ENCODE results near the gene EHBP1L1.

Gene EHBP1L1

DNA sequence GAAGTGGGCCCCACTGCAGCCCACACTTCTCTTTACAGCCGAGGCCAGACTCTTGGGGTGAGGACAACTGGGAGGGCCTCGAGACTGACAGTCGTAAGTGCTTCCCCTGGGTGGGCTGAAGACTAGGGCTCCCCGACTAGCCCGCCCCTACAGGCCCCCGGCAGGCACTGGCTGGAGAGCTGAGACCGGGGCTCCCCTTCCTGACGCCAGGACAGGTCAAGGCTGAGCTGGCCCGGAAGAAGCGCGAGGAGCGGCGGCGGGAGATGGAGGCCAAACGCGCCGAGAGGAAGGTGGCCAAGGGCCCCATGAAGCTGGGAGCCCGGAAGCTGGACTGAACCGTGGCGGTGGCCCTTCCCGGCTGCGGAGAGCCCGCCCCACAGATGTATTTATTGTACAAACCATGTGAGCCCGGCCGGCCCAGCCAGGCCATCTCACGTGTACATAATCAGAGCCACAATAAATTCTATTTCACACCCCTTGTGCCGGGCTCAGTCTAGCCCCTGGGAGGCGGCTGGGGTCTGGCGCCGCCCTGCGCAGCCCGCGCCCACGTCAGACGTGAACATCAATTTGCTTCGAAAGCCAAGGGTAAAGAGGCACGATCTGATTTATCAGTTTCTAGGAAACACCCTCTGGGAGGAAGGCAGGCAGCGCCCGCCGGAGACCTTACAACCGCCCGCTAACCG, 37.5 kb upstream of the EHBP1L1 start:
- Histone ChIP-seq H3K27me3 (peaks cover 5% of the 10 kb centered on the region), H3K4me3 (ENCODE audit: low read depth in 1 of 2, low read length in 1 of 2) (no peak overlapping the region), H3K27ac (no peak overlapping the region), H3K36me3 (peaks cover 49% of the 10 kb centered on the region), H3K4me1 (ENCODE audit: control insufficient read depth in 1 of 2, insufficient read depth in 1 of 2, low read depth in 1 of 2, low read length in 1 of 2) (peaks cover 19 to 22% of the 10 kb centered on the region in 2 experiments), H3K9me3 (no peaks in the 10 kb centered on the region)
- TF ChIP-seq, protein P1, sequence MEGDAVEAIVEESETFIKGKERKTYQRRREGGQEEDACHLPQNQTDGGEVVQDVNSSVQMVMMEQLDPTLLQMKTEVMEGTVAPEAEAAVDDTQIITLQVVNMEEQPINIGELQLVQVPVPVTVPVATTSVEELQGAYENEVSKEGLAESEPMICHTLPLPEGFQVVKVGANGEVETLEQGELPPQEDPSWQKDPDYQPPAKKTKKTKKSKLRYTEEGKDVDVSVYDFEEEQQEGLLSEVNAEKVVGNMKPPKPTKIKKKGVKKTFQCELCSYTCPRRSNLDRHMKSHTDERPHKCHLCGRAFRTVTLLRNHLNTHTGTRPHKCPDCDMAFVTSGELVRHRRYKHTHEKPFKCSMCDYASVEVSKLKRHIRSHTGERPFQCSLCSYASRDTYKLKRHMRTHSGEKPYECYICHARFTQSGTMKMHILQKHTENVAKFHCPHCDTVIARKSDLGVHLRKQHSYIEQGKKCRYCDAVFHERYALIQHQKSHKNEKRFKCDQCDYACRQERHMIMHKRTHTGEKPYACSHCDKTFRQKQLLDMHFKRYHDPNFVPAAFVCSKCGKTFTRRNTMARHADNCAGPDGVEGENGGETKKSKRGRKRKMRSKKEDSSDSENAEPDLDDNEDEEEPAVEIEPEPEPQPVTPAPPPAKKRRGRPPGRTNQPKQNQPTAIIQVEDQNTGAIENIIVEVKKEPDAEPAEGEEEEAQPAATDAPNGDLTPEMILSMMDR (IDR thresholded peaks at IDR 0.05): no peak

DNA sequence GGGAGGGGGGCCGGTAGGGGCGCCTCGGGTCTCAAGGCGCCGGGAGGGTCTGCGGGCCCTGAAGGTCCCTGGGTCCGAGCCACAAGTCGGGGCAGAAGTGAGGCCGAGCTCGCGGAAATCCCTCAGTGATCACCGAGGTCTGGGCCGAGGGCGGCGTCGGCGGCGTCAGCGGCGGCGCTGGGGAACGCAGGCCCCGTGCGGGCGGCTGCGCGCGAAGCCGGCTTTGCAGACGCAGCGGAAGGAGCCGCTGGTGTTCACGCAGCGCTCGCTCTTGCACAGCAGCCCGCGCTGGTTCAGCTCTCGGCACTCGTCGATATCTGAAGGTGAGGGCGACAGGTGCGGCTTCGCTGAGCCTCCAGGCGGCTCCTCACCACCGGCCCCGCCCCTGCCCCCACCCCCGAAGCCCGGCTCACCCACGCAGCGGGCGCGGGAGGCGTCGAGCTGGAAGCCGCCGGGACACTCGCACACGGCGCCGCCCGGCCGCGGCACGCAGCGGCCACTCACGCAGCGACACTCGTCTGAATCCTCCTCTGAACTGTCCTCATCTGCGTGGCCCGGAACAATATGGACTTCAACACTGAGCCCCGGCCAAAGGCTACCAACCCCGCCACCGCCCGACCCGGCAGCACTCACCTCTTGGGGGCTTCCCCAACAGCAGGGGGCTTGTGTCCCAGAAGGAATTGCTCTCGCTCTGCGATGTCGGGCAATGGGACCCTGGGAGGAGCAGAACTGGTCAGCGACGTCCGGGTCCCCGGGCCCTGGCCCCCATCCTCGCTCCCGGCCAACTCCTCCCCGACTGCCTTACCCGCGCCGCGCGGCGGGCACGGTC, 36.7 kb upstream of the EHBP1L1 start:
- no peak overlapping the region for H3K4me3 ChIP-seq (ENCODE audit: low read depth in 1 of 2, low read length in 1 of 2)

DNA sequence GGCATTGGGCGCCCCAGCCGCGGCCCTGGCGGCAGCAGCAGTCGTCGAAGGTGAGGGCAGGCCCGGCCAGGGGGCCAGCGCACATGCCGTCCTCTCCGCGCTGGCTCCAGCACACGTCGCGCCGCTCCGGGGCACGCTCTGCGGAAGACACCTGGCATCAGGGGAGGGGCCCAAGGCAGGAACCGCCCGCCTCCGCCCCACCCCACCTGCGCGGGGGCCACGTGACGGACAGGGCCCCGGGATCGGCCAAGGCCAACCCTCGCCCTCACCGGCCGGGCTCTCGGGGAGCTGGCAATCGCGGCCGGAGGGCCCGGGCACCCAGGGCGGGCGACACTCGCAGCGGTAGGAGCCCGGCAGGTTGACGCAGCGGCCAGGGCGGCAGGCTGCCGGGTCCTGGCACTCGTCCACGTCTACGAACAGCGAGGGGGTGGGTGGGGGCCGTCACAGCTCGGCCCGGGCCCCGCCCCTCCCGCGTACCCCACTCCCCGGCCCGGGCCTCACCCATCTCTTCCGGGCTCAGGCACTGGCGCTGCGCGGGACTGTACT, 36.0 kb upstream of the EHBP1L1 start:
- Histone ChIP-seq H3K27ac (peak overlapping the region; percentile 72), H3K27me3 (peaks cover 13% of the 10 kb centered on the region), H3K4me3 (ENCODE audit: low read depth in 1 of 2, low read length in 1 of 2) (peak overlapping the region; percentile 68 to 90), H3K36me3 (peaks cover 41% of the 10 kb centered on the region), H3K4me1 (ENCODE audit: control insufficient read depth in 1 of 2, insufficient read depth in 1 of 2, low read depth in 1 of 2, low read length in 1 of 2) (peaks cover 19 to 22% of the 10 kb centered on the region in 2 experiments), H3K9me3 (no peaks in the 10 kb centered on the region)
- TF ChIP-seq, protein P1 (IDR thresholded peaks at IDR 0.05): no peak

More for the DNA sequence above, 36.7 kb upstream of the EHBP1L1 start:
- TF ChIP-seq, protein P1 (IDR thresholded peaks at IDR 0.05): no peak
- Histone ChIP-seq H3K27ac (no peak overlapping the region), H3K27me3 (peaks cover 6% of the 10 kb centered on the region), H3K36me3 (peaks cover 43% of the 10 kb centered on the region), H3K9me3 (no peaks in the 10 kb centered on the region), H3K4me1 (ENCODE audit: control insufficient read depth in 1 of 2, insufficient read depth in 1 of 2, low read depth in 1 of 2, low read length in 1 of 2) (peaks cover 19 to 22% of the 10 kb centered on the region in 2 experiments)

DNA sequence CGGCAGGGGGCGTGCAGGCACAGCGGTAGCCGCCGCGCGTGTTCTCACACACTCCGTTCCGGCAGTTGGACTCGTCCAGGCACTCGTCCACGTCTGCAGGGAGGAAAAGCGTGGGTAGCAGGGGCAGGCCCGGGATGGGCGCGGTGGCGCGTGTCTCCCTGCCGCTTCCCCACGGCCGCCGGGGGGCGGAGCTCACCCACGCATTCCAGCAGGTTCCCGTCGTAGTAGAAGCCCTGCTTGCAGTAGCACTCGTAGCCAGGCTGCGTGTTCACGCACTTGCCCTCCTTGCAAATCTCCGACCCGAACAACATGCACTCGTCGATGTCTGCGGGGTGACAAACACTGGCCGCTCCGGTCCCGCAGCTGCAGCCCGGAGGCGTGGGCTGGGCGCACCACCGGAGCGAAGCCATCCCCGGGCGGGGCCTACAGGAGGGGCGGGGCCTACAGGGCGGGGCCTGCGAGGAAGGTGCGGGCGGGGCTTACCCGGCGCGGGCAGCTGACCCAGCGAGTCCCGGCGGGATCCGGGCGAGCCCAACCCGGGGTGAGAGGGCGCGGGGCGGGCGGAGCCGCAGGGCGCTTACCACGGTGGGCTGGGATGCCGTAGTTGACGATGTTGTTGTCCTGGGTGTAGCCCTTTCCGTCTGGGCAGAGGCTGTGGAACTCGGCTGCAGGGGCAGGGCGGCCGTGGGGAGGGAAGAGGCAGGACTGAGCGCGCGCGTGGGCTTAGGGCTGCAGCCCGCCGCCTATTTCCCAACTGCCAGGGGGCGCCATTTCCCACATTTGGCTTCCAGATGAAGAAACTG, 35.4 kb upstream of the EHBP1L1 start:
- peaks cover 34% of the 10 kb centered on the region for H3K36me3 ChIP-seq
- H3K4me1 ChIP-seq (ENCODE audit: control insufficient read depth in 1 of 2, insufficient read depth in 1 of 2, low read depth in 1 of 2, low read length in 1 of 2): peaks cover 20 to 22% of the 10 kb centered on the region in 2 experiments
- TF ChIP-seq, protein P1 (IDR thresholded peaks at IDR 0.05): peak; percentile 75
- H3K27ac ChIP-seq: peak overlapping the region; percentile 72
- no peaks in the 10 kb centered on the region for H3K9me3 ChIP-seq
- peak overlapping the region; percentile 68 to 90 for H3K4me3 ChIP-seq (ENCODE audit: low read depth in 1 of 2, low read length in 1 of 2)
- peaks cover 20% of the 10 kb centered on the region for H3K27me3 ChIP-seq

Measured in neutrophil (primary cell).